HepG2 (cell line): Measurements from ENCODE around the gene TRMT2A. TPM values are rescaled to one million over a fixed set of nuclear protein-coding genes. Genes with fewer than 3 reads are reported as not detected.

Experiments used
- CREB1 ChIP-seq, 2 experiments: fragments of 450-650 bp in 1 of 2; IDR thresholded peaks; 2 replicates each; pipeline ENCODE4 v1.6.1; 2016 to 2017; ENCODE audit warnings: control low read depth in 1 of 2, mild to moderate bottlenecking in 1 of 2, missing compliant biosample characterization in 1 of 2, missing genetic modification characterization in 1 of 2
- EHMT2 ChIP-seq: fragments of 200-600 bp; sonication (generic); IDR thresholded peaks from 2 replicates; pipeline ENCODE4 v1.7.0; 2017; ENCODE audit warnings: antibody characterized with exemption, low read depth, low read length, borderline replicate concordance
- ETV6 ChIP-seq: sonication (generic); formaldehyde crosslinking; conservative IDR thresholded peaks from 2 replicates; pipeline ENCODE4 v1.4.0; 2020; ENCODE audit warnings: missing genetic modification reagents
- GTF3A ChIP-seq: sonication (generic); formaldehyde crosslinking; conservative IDR thresholded peaks from 2 replicates; pipeline ENCODE4 v1.4.0; 2020; ENCODE audit warnings: mild to moderate bottlenecking, missing genetic modification reagents
- HOXA9 ChIP-seq: sonication (generic); formaldehyde crosslinking; IDR thresholded peaks from 2 replicates; pipeline ENCODE4 v1.8.1; 2022; ENCODE audit warnings: missing genetic modification reagents, mild to moderate bottlenecking, moderate library complexity, borderline replicate concordance
- KDM6A ChIP-seq: IDR thresholded peaks from 2 replicates; pipeline ENCODE4 v1.6.1; 2016; ENCODE audit warnings: low read depth
- MXI1 ChIP-seq: IDR thresholded peaks from 3 replicates; pipeline ENCODE4 v1.6.1; 2012; ENCODE audit warnings: low read depth, low read length, inconsistent platforms, borderline replicate concordance
- NFE2L1 ChIP-seq: sonication (generic); formaldehyde crosslinking; IDR thresholded peaks from 2 replicates; pipeline ENCODE4 v1.4.0; 2020; ENCODE audit warnings: missing genetic modification reagents, mild to moderate bottlenecking, borderline replicate concordance
- RFXANK ChIP-seq: IDR thresholded peaks from 2 replicates; pipeline ENCODE4 v1.6.1; 2016
- RORA ChIP-seq: sonication (generic); formaldehyde crosslinking; IDR thresholded peaks from 2 replicates; pipeline ENCODE4 v1.5.0; 2020; ENCODE audit warnings: mild to moderate bottlenecking, missing genetic modification reagents, moderate library complexity
- TAF15 ChIP-seq: fragments of 200-400 bp; formaldehyde crosslinking; IDR thresholded peaks from one replicate; pipeline ENCODE4 v1.6.1; 2018; ENCODE audit warnings: mild to moderate bottlenecking, low read depth, low read length; ENCODE audit not compliant: poor library complexity, severe bottlenecking
- TEAD3 ChIP-seq: optimal IDR thresholded peaks from 2 replicates; pipeline ENCODE3; 2016; ENCODE audit warnings: borderline replicate concordance
- XRCC5 ChIP-seq: fragments of 200-400 bp; formaldehyde crosslinking; optimal IDR thresholded peaks from 2 replicates; pipeline ENCODE3; 2017; ENCODE audit warnings: mild to moderate bottlenecking, low read length
- ZFP36 ChIP-seq: fragments of 150-350 bp; IDR thresholded peaks from 2 replicates; pipeline ENCODE4 v1.6.1; 2018; ENCODE audit warnings: borderline replicate concordance, low read length, low read depth; ENCODE audit not compliant: partially characterized antibody
- ZNF207 ChIP-seq: fragments of 450-650 bp; IDR thresholded peaks from 2 replicates; pipeline ENCODE4 v1.6.1; 2016; ENCODE audit warnings: antibody characterized with exemption, borderline replicate concordance
- ZNF547 ChIP-seq: sonication (generic); formaldehyde crosslinking; IDR thresholded peaks from 2 replicates; pipeline ENCODE4 v1.5.1; 2020; ENCODE audit warnings: mild to moderate bottlenecking, missing genetic modification reagents
- ZNF562 ChIP-seq: sonication (generic); formaldehyde crosslinking; IDR thresholded peaks from 2 replicates; pipeline ENCODE4 v1.8.0; 2022; ENCODE audit warnings: missing genetic modification reagents, borderline replicate concordance
- ZNF567 ChIP-seq: sonication (generic); formaldehyde crosslinking; IDR thresholded peaks from 2 replicates; pipeline ENCODE4 v1.8.1; 2023; ENCODE audit warnings: mild to moderate bottlenecking, missing genetic modification reagents, borderline replicate concordance
- ZNF616 ChIP-seq: sonication (generic); formaldehyde crosslinking; IDR thresholded peaks from 2 replicates; pipeline ENCODE4 v1.5.0; 2020; ENCODE audit warnings: low read depth, mild to moderate bottlenecking, missing genetic modification reagents
- ZNF776 ChIP-seq: sonication (generic); formaldehyde crosslinking; IDR thresholded peaks from 2 replicates; pipeline ENCODE4 v1.4.0; 2020; ENCODE audit warnings: mild to moderate bottlenecking, missing genetic modification reagents
- ZSCAN30 ChIP-seq: sonication (generic); formaldehyde crosslinking; IDR thresholded peaks from 2 replicates; pipeline ENCODE4 v1.5.0; 2020; ENCODE audit warnings: mild to moderate bottlenecking, missing genetic modification reagents
- polyA plus RNA-seq, 8 experiments: library from polyadenylated mRNA; depleted of rRNA in 3 of 8; stranded (reverse) in 7 of 8; unstranded in 1 of 8; fragments of >200 nt; fragmentation: Illumina TruSeq in 4 of 8; extraction: Trizol in 4 of 8; gene quantifications; 2 replicates each; pipeline versions ENCODE4 v1.2.1 to v1.2.3, GENCODE V29; 2011 to 2016; ENCODE audit warnings: low read depth in 4 of 8, missing spikeins in 1 of 8, mixed read lengths in 1 of 8; ENCODE audit not compliant: insufficient read depth in 1 of 8
- total RNA-seq, 5 experiments: library from RNA; depleted of rRNA; stranded (reverse); fragments of >200 nt; fragmentation: Illumina TruSeq; extraction: Trizol; gene quantifications; 2 replicates each; pipeline ENCODE4 v1.2.3, GENCODE V29; 2016; ENCODE audit warnings: low read depth in 1 of 5
- TF ChIP-seq, protein P1 (sequence below): sonication (generic); formaldehyde crosslinking; IDR thresholded peaks from 2 replicates; pipeline ENCODE4 v1.4.0; 2020; ENCODE audit warnings: missing genetic modification reagents; ENCODE audit errors: not compliant biosample characterization
- TF ChIP-seq, protein P2 (sequence below): IDR thresholded peaks from 2 replicates; pipeline ENCODE4 v1.6.1; 2018; ENCODE audit warnings: missing genetic modification reagents, mild to moderate bottlenecking, missing compliant biosample characterization
- TF ChIP-seq, protein P3 (sequence below): sonication (generic); formaldehyde crosslinking; IDR thresholded peaks from 2 replicates; pipeline ENCODE4 v1.9.0; 2021; ENCODE audit warnings: missing genetic modification reagents, borderline replicate concordance
- TF ChIP-seq, protein P4 (sequence below): IDR thresholded peaks from 2 replicates; pipeline ENCODE4 v1.6.1; 2018; ENCODE audit warnings: missing genetic modification reagents

TRMT2A gene
- total and polyA plus RNA-seq, 2 of the 13 experiments (the other 11 are each of a cell fraction or from before 2014, with no cell fraction given): 24.0 to 30.3 TPM

DNA sequence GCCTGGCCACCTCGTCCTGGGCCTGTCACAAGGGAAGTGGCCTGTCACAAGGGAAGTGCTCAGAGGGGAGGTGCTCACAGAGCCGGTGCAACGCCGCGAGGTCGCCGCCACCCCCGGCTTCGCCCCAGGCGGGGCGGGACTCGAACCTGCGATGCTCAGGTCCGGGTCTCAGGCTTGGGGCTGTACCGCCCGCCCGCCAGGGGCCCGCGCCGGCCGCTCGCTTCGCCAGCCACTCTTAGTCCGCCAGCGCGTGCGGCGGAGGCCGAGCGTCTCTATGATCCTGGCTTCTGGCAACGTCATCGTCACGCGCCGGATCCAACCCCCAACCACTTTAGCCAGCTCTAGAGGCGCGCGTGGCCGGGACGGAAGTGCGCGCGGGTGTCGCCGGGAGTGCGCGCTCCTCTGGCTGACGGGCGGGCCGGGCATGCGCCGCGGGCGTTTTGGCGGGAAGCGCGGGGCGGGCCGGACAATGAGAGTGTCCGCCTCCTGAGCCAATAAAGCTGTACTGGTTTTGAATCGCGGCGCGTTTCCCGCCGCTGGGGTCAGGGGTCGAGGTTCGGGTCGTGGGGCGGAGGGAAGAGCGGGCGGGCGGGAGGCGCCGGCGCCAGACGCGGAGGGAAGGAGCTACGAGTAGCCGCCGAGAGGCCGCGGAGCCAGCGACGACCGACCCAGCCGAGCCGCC is at the start of gene TRMT2A (continued):
- TF ChIP-seq, protein P1, sequence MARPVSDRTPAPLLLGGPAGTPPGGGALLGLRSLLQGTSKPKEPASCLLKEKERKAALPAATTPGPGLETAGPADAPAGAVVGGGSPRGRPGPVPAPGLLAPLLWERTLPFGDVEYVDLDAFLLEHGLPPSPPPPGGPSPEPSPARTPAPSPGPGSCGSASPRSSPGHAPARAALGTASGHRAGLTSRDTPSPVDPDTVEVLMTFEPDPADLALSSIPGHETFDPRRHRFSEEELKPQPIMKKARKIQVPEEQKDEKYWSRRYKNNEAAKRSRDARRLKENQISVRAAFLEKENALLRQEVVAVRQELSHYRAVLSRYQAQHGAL (CRISPR knock-in tag): peak; percentile 59
- TF ChIP-seq ZSCAN30 (CRISPR knock-in tag) (no peak), ZNF562 (CRISPR knock-in tag) (peak; percentile 84; the same call in 1 of the 2 replicates), RFXANK (CRISPR knock-in tag) (no peak), TAF15 (no peak), XRCC5 (peak; percentile 80), MXI1 (peak; percentile 94; the same call in 2 of the 3 replicates), ZNF207 (no peak), ZFP36 (no peak), NFE2L1 (CRISPR knock-in tag) (no peak), ZNF616 (CRISPR knock-in tag) (0 out of 2 replicates have a peak, but pooled peaks have one; percentile 8), GTF3A (no peak; the same call in 1 of the 2 replicates), KDM6A (CRISPR knock-in tag) (no peak), ZNF567 (CRISPR knock-in tag) (no peak; the same call in 1 of the 2 replicates), RORA (CRISPR knock-in tag) (no peak), ETV6 (CRISPR knock-in tag) (0 out of 2 replicates have a peak, but pooled peaks have one; percentile 85), TEAD3 (peak; percentile 26), CREB1 (IDR thresholded peaks at IDR 0.05) (peak; percentile 96), CREB1 (CRISPR knock-in tag; IDR thresholded peaks at IDR 0.05) (peak; percentile 95), ZNF547 (CRISPR knock-in tag) (no peak; the same call in 1 of the 2 replicates), EHMT2 (no peak), HOXA9 (CRISPR knock-in tag) (peak; percentile 81; the same call in 1 of the 2 replicates), ZNF776 (peak; percentile 87; the same call in 1 of the 2 replicates)
- TF ChIP-seq, protein P2, sequence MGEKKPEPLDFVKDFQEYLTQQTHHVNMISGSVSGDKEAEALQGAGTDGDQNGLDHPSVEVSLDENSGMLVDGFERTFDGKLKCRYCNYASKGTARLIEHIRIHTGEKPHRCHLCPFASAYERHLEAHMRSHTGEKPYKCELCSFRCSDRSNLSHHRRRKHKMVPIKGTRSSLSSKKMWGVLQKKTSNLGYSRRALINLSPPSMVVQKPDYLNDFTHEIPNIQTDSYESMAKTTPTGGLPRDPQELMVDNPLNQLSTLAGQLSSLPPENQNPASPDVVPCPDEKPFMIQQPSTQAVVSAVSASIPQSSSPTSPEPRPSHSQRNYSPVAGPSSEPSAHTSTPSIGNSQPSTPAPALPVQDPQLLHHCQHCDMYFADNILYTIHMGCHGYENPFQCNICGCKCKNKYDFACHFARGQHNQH: peak; percentile 86
- TF ChIP-seq, protein P3, sequence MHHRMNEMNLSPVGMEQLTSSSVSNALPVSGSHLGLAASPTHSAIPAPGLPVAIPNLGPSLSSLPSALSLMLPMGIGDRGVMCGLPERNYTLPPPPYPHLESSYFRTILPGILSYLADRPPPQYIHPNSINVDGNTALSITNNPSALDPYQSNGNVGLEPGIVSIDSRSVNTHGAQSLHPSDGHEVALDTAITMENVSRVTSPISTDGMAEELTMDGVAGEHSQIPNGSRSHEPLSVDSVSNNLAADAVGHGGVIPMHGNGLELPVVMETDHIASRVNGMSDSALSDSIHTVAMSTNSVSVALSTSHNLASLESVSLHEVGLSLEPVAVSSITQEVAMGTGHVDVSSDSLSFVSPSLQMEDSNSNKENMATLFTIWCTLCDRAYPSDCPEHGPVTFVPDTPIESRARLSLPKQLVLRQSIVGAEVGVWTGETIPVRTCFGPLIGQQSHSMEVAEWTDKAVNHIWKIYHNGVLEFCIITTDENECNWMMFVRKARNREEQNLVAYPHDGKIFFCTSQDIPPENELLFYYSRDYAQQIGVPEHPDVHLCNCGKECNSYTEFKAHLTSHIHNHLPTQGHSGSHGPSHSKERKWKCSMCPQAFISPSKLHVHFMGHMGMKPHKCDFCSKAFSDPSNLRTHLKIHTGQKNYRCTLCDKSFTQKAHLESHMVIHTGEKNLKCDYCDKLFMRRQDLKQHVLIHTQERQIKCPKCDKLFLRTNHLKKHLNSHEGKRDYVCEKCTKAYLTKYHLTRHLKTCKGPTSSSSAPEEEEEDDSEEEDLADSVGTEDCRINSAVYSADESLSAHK (CRISPR knock-in tag): no peak
- TF ChIP-seq, protein P4, sequence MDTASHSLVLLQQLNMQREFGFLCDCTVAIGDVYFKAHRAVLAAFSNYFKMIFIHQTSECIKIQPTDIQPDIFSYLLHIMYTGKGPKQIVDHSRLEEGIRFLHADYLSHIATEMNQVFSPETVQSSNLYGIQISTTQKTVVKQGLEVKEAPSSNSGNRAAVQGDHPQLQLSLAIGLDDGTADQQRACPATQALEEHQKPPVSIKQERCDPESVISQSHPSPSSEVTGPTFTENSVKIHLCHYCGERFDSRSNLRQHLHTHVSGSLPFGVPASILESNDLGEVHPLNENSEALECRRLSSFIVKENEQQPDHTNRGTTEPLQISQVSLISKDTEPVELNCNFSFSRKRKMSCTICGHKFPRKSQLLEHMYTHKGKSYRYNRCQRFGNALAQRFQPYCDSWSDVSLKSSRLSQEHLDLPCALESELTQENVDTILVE (CRISPR knock-in tag): peak; percentile 99
